Omental fat pad (tissue), 4 donors: ENCODE results near the gene WDR5. TPM values are rescaled to one million over a fixed set of nuclear protein-coding genes. Genes with fewer than 3 reads are reported as not detected.
A peak's percentile ranks its signal among the peaks of the same experiment; 100 is the strongest.

Experiments used
- ATAC-seq: fragments of 150-250 bp; one replicate; pipeline ENCODE4 v1.9.1; 2016; ENCODE audit warnings: mild to moderate bottlenecking, moderate library complexity; ENCODE audit not compliant: low FRiP score
- DNase-seq: peaks from one replicate; pipeline ENCODE4 v3.0.0-alpha.2; 2019; ENCODE audit warnings: low spot score
- total RNA-seq, 4 donors: library from RNA; depleted of rRNA; stranded (reverse); fragments of >200 nt; gene quantifications; one replicate each; pipeline ENCODE4 v1.1.0, GENCODE V29; 2016
- TF ChIP-seq, protein P1 (sequence below), 3 donors: fragments of 450-650 bp; IDR thresholded peaks; one replicate each; pipeline ENCODE4 v1.5.1; 2016 to 2017; ENCODE audit warnings: antibody characterized with exemption in 3 of 3, mild to moderate bottlenecking in 3 of 3, moderate library complexity in 2 of 3

WDR5 gene
- total RNA-seq, 4 donors from 2014 or later, result 16.1 to 28.2 (median 19.7) TPM

DNA sequence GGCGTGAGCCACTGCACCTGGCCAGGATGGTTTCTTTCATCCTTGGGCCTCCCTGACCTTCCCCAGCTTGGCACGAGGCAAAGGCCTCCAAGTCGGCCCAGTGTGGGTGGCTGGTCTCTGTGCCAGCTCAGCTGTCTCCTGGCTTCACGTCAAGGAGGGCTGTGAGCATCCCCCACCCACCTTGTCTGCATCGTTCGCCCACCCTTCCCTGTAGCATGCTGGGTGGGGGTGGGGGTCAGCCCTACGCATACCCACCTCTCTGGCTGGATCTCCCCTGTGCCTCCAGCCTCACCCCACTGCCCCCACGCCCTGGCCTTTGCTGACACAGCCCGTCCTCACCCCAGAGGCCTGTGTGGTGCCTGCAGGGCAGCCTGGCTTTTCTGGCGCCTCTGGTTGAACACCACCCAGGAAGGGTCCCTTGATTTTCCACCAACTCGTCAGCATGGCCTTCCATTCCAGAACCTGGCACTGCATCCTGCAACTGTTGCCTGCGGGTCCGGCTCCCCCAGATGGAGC lies 8.8 kb upstream of the WDR5 start:
- DNase-seq (no peak), ATAC-seq (no peak)
- TF ChIP-seq, protein P1, sequence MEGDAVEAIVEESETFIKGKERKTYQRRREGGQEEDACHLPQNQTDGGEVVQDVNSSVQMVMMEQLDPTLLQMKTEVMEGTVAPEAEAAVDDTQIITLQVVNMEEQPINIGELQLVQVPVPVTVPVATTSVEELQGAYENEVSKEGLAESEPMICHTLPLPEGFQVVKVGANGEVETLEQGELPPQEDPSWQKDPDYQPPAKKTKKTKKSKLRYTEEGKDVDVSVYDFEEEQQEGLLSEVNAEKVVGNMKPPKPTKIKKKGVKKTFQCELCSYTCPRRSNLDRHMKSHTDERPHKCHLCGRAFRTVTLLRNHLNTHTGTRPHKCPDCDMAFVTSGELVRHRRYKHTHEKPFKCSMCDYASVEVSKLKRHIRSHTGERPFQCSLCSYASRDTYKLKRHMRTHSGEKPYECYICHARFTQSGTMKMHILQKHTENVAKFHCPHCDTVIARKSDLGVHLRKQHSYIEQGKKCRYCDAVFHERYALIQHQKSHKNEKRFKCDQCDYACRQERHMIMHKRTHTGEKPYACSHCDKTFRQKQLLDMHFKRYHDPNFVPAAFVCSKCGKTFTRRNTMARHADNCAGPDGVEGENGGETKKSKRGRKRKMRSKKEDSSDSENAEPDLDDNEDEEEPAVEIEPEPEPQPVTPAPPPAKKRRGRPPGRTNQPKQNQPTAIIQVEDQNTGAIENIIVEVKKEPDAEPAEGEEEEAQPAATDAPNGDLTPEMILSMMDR (IDR thresholded peaks at IDR 0.05), result no peak

DNA sequence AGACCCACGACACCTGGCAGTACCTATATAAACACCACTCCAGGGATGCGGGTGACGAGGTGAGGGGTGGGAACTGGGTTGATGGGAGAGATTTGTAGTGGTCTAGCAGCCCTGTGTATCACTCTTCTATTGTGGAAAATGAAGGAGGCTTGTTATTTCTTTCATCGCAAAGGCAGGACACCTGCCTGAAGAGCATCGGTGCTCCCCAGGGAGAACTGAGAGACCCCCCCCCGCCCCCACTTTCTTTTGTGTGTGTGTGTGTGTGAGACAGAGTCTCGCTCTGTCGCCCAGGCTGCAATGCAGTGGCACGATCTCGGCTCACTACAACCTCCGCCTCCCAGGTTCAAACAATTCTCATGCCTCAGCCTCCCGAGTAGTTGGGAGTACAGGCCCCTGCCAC lies 8.3 kb upstream of the WDR5 start:
- DNase-seq (no peak), ATAC-seq (no peak)
- TF ChIP-seq, protein P1 (IDR thresholded peaks at IDR 0.05), result no peak

DNA sequence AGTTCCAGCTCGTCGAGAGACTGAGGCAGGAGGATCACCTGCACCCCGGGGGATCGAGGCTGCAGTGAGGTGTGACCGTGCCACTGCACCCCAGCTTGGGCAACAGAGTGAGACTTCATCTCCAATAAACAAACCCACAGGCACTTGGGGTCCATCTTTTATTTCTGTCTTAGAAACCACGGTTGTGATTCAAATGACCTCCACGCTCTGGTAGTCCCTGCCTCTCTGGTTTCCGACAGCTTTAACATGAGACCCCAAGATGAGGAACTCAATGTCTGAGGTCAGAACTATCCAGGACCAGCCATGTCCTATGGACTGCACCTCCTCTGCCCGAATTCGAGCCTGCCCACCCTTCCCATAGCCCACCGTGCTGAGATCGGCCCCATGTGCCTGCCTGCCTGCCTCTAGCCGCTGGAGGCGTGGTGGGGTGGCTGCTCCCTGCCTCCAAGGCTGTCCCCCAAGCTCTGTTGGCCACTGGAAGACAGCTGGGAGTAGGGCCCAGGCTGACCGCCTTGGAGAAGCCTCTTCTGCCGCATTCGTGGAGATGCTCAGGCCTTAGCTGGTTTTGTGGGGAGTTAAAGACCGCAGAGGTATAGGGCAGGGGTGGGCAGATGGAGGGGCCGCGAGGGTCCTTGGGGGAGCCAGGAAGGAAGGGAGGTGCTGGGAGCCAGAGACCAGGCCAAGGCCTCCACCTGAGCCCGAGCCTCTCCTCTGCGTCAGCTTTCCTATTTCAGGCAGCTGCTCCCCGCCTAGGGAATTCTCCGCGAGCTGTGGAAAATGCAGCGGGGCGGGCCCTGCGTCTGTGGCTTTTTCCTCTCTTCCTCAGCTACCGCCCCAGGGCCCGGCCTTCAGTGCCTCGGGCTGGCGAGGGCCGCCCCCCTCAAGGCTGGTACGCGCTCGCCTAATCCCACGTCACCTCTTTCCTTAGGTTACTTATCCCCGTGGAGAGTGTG lies 6.9 kb upstream of the WDR5 start:
- ATAC-seq, result no peak
- TF ChIP-seq, protein P1 (IDR thresholded peaks at IDR 0.05), result no peak
- DNase-seq, result no peak

DNA sequence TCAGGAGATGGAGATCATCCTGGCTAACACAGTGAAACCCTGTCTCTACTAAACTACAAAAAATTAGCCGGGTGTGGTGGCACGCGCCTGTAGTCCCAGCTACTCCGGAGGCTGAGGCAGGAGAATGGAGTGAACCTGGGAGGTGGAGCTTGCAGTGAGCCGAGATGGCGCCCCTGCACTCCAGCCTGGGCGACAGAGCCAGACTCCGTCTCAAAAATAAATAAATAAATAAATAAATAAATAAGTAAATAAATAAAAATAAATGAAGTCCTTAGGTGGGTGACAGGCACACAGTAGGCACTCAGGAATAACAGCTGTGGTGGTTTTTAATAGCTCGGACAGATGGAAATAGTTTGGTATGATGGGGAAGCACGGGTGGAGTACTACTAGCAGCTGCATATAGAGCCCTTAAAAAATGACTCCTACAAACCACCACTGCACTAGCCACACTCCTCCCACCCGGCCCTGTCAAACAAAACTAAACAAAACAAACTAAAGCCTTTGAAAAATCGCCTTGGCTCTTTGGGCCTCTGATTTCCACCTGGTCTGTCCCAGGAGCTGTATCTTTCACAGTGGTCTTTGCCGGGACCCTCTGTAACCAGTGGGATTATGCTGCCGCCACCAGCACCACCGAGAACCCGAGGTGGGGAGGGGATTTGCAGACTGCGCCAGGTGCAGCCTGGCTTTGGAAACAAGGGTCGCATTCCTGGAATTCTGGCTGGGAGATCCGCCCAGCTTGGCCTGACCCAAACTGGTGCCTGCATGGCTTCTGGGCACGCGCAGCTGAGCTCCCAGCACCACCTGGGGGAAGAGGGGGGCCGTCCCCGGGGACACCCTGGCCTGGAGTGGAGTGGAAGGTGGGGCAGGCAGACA lies 5.1 kb upstream of the WDR5 start:
- no peak for DNase-seq
- ATAC-seq, result peak; percentile 42
- TF ChIP-seq, protein P1 (IDR thresholded peaks at IDR 0.05), result no peak

DNA sequence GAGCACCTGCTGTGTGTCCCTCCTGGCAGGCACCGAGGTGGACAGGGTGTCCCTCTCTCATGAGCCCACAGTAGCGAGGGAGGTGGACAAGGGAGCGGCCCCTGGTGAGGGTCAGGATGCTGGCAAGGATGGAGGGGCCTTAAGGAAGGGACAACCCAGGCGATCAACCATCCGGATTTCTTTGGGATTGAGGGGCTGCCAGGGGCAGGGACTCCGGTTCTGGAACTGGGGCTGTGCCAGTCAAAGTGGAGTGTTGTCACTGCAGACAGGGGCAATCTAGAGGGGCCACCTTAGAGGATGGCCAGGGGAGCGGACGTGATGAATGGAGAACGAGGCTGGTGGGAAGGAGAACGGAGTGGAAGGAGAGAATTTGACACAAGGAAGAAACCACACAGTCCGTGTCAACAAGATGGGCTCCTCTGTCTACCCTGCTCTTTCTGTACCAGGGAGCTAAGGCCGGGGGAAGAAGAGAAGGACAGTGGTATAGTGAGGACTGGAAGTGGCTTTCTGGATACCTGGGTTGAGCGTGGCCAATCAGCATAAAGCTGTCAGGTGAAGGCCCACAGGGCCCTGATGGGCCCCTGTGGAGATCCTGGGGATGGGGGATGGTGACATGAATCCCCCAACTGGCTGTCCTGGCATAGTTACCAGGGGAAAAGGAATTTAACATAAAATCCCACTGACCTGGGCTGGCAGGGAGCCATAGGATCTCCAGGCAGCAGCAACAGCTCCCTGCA lies 4.2 kb upstream of the WDR5 start:
- ATAC-seq, result no peak
- no peak for DNase-seq
- TF ChIP-seq, protein P1 (IDR thresholded peaks at IDR 0.05), result no peak

DNA sequence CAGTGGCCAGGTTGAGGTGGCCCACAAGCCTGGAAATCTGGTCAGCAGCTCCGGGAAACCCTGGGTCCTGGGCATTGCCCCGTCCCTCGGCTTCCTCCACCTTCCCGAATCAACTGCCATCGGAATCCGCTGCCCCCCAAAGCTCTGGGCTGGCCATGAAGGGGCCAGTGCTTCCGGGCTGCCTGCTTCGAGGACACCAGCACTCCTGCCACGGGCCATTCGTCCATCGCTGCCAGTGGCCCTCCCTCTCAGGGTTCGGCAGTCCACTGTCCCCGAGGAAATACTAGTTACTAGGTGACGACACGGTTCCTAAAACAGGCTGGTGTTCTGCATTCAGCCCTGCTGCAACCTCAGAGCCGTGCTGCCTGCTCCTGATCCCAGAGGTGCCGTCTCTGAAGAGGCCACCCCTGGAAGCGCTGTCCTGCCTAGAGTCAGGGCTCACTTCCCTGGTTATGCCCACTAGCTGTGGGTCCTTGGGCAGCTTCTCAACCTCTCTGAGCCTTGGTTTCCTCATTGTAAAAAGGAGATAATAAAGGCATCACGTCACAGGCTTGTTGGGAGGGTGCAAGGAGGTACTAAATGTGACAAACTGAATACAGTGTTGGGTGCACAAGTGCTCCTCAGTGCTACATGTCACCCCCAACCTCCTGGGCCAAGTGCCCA lies 3.5 kb upstream of the WDR5 start:
- TF ChIP-seq, protein P1 (IDR thresholded peaks at IDR 0.05), result no peak
- DNase-seq (no peak), ATAC-seq (no peak)
